Pancreas (tissue), 10 donors: ENCODE data around the gene TRIM28. TPM values are rescaled to one million over a fixed set of nuclear protein-coding genes. Genes with fewer than 3 reads are reported as not detected.

Experiments
- ATAC-seq, 4 donors: fragments of 200-7000 bp; cut with Tn5 transposase; one replicate each; pipeline versions ENCODE4 v1.8.0 to v1.9.1; 2020; ENCODE audit warnings: mild to moderate bottlenecking in 4 of 4, moderate library complexity in 4 of 4
- DNase-seq, 6 donors: peaks; one replicate each; pipeline ENCODE4 v3.0.0-alpha.2; 2020
- FAIRE-seq: peaks from 2 replicates; lab custom pipeline; 2012; peaks lifted over from hg19 to GRCh38; lab: Jason Lieb, UNC
- H3K27ac ChIP-seq, 4 donors: fragments of 200-600 bp; sonication (generic); 1 replicate in 3 of 4; 2 replicates in 1 of 4; pipeline versions ENCODE4 v1.5.0 to v1.8.0; 2020
- H3K27me3 ChIP-seq, 4 donors: fragments of 200-600 bp; one replicate each; pipeline ENCODE4 v1.8.0; 2021
- H3K36me3 ChIP-seq, 3 donors: fragments of 200-600 bp; sonication (generic) in 1 of 3; one replicate each; pipeline versions ENCODE4 v1.5.0 to v1.8.0; 2020 to 2021
- H3K4me1 ChIP-seq, 3 donors: fragments of 200-600 bp; one replicate each; pipeline ENCODE4 v1.8.0; 2021
- H3K4me3 ChIP-seq, 4 donors: fragments of 200-600 bp; sonication (generic) in 2 of 4; one replicate each; pipeline versions ENCODE4 v1.5.0 to v1.8.0; 2020 to 2021
- H3K9me3 ChIP-seq, 4 donors: fragments of 200-600 bp; one replicate each; pipeline ENCODE4 v1.8.0; 2021
- WGBS, 2 donors: extraction: QIAGEN DNeasy Blood & Tissue Kit; methylation state at CpG; one replicate each; pipeline ENCODE4 v1.1.7; 2013; 5-methylcytosine and 5-hydroxymethylcytosine counted together
- intact Hi-C, 3 donors: fragments of 100-400 bp; cut with DNase I; formaldehyde crosslinking; loops; one replicate each; pipeline versions ENCODE4 v1.11.1 to v1.14.2; 2022
- polyA plus RNA-seq, 2 donors: library from polyadenylated mRNA; stranded (reverse); fragments of 200-250 nt; gene quantifications; one replicate each; pipeline ENCODE4 v1.2.3, GENCODE V29; 2013
- total RNA-seq, 6 donors: library from RNA; stranded (reverse); fragmentation: NEBNext Ultra II Directional in 4 of 6; extraction: Animal tissue kit (Norgen Biotek cat#: 25700) in 4 of 6; gene quantifications; one replicate each; pipeline versions ENCODE4 v1.2.1 to v1.2.4, GENCODE V29; 2021 to 2023
- TF ChIP-seq, protein P1 (sequence below), 4 donors: fragments of 200-600 bp; sonication (generic) in 3 of 4; IDR thresholded peaks; one replicate each; pipeline versions ENCODE4 v1.5.0 to v1.8.0; 2021; ENCODE audit warnings: antibody characterized with exemption in 4 of 4
- donor health status: healthy with polysubstance abuse.
- donor health status: DM: no; HTN: no; CAD: no; lungs with moderate emphysema.
- donor health status: DM: no; HTN: no; CAD: no.
- donor health status: control.
- donor health status: control.
- donor health status: Bipolar disorder and iron deficiency.
- donor health status: DM: yes; HTN: yes; CAD: no.
- donor health status: DM: no; HTN: no; CAD: no.
- donor health status: DM: no; HTN: no; CAD: no.
- donor health status: DM: yes; HTN: yes; CAD: no.

The TRIM28 gene
- 100 to 1,000 TPM; 128 to 212 (median 174) TPM for total RNA-seq
- 100 to 1,000 TPM; 189 to 208 TPM for polyA plus RNA-seq

DNA sequence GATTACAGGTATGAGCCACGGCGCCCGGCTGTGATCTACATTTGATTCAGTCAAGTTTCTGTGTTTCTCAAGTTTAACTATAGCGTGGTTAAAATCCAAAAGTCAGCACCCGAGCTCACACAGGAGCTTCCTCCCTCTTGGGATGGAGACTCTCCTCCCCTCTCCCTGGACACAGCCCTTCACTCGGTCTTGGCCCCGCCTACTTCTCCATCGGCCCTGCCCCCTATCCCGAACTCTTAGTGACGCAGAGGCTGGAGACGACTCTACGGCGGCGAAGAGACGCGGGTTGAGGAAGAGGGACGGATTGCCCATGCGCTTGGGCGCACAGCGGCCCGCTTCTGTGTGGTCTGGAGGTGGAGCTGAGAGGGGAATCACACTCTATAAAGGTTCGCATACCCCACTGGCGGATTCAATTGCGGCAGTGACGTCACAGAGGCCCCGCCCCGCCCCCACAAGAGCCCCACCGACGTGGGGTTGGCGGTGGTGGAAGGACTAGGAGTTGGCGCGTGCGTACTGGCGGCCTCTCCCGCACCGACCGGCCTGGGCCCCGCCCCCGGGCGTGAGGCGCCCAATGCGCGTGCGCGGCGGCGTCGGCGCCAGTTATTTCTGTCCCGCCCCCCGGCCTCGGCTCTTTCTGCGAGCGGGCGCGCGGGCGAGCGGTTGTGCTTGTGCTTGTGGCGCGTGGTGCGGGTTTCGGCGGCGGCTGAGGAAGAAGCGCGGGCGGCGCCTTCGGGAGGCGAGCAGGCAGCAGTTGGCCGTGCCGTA lies at the start of gene TRIM28:
TSS of gene TRIM28 (plus strand) at position 239 of the 765 bp plus-strand sequence. CDS start 694 bp downstream, outside the sequence.
- intact Hi-C loops: no loop called here
- Histone ChIP-seq H3K4me3 (peak within 1 kb of the TSS; percentile 80 to 93 (median 84)), H3K9me3 (no peaks in the 10 kb centered on the region), H3K27me3 (no peaks in the 10 kb centered on the region), H3K36me3 (peaks cover 1 to 20% (median 16%) of the 10 kb centered on the region in 3 donors), H3K27ac (peak within 1 kb of the TSS; percentile 90 to 99 (median 94)), H3K4me1 (peaks cover 0 to 13% (median 8%) of the 10 kb centered on the region in 3 donors)
- peak; percentile 49 for FAIRE-seq
- peak; percentile 96 to 100 (median 98) for DNase-seq
- 0 to 1% methylated on average over 58 to 73 of the region's 73 CpGs for WGBS, 2 donors
- ATAC-seq: peak; percentile 92 to 98 (median 95)
- TF ChIP-seq, protein P1, sequence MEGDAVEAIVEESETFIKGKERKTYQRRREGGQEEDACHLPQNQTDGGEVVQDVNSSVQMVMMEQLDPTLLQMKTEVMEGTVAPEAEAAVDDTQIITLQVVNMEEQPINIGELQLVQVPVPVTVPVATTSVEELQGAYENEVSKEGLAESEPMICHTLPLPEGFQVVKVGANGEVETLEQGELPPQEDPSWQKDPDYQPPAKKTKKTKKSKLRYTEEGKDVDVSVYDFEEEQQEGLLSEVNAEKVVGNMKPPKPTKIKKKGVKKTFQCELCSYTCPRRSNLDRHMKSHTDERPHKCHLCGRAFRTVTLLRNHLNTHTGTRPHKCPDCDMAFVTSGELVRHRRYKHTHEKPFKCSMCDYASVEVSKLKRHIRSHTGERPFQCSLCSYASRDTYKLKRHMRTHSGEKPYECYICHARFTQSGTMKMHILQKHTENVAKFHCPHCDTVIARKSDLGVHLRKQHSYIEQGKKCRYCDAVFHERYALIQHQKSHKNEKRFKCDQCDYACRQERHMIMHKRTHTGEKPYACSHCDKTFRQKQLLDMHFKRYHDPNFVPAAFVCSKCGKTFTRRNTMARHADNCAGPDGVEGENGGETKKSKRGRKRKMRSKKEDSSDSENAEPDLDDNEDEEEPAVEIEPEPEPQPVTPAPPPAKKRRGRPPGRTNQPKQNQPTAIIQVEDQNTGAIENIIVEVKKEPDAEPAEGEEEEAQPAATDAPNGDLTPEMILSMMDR (IDR thresholded peaks at IDR 0.05): no peak

DNA sequence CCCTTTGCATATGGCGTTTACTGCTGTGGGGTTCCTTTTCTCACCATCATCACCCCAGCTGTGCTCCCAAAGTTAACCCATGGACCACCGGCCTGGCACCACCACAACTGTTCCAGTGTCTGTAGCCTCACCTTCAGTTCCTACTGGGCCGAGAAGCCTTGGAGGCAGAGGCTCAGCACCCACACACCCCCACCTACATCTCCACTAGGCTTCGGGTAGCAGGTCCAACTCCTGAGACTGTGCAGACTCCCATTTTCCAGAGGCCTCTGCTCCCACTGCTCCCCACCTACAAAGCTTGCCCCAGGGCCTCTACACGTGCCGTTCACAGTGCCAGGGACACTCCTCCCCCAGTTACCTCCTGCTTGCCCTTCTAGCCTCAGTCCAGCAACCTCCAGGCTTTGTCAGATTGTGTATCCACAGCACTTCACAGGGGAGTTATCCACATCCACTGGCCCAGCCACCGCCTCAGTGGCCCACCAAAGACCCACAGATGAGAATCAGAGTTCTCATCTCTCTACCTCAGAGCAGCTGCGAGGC lies 46.2 kb upstream of the TRIM28 start:
- TF ChIP-seq, protein P1 (IDR thresholded peaks at IDR 0.05): no peak
- 86 to 88% methylated on average over 8 of the region's 8 CpGs for WGBS, 2 donors
- intact Hi-C loops: no loop called here
- Histone ChIP-seq H3K4me1 (peaks cover 0 to 8% (median 6%) of the 10 kb centered on the region in 3 donors), H3K36me3 (no peaks in the 10 kb centered on the region), H3K9me3 (no peaks in the 10 kb centered on the region), H3K27me3 (no peaks in the 10 kb centered on the region), H3K27ac (no peak overlapping the region), H3K4me3 (no peak overlapping the region)
- FAIRE-seq (no peak), DNase-seq (peak in 1 of 6 donors; percentile 47), ATAC-seq (no peak)

GRCh38 chr19:58498316-58499020 lies 45.4 kb upstream of the TRIM28 start:
- Histone ChIP-seq H3K9me3 (no peaks in the 10 kb centered on the region), H3K27me3 (no peaks in the 10 kb centered on the region), H3K4me3 (peak overlapping the region; percentile 18 to 67 (median 57)), H3K27ac (no peak overlapping the region), H3K36me3 (no peaks in the 10 kb centered on the region), H3K4me1 (peaks cover 0 to 8% (median 6%) of the 10 kb centered on the region in 3 donors)
- no peak for FAIRE-seq
- 58% methylated on average over 22 of the region's 22 CpGs for WGBS, 2 donors
- ATAC-seq: peak in 2 of 4 donors; percentile 1 to 3
- peak in 5 of 6 donors; percentile 41 to 84 (median 64) for DNase-seq
- intact Hi-C loops: no loop called here
- TF ChIP-seq, protein P1 (IDR thresholded peaks at IDR 0.05): no peak

GRCh38 chr19:58499021-58499927 lies 44.6 kb upstream of the TRIM28 start:
- H3K4me3 ChIP-seq: peak overlapping the region; percentile 38 to 67 (median 57)
- TF ChIP-seq, protein P1 (IDR thresholded peaks at IDR 0.05): no peak
- intact Hi-C loops: no loop called here
- FAIRE-seq (peak; percentile 76), DNase-seq (peak; percentile 99 to 100 (median 100)), ATAC-seq (peak; percentile 96 to 99 (median 98))
- peaks cover 0 to 8% (median 6%) of the 10 kb centered on the region in 3 donors for H3K4me1 ChIP-seq
- H3K36me3 ChIP-seq: no peaks in the 10 kb centered on the region
- H3K27ac ChIP-seq: peak overlapping the region; percentile 35 to 79 (median 64)
- WGBS, 2 donors: 1 to 2% methylated on average over 60 of the region's 60 CpGs
- no peaks in the 10 kb centered on the region for H3K9me3 ChIP-seq
- no peaks in the 10 kb centered on the region for H3K27me3 ChIP-seq
